SU-DHL-6 (cell line): ENCODE measurements around the gene ELOB.

Source experiments
- H2AFZ ChIP-seq: fragments of 200-600 bp; sonication (generic); 2 replicates; pipeline ENCODE4 v1.6.1; 2014; ENCODE audit warnings: low read depth, mild to moderate bottlenecking, moderate library complexity, mixed read lengths, antibody characterized with exemption, low read length; ENCODE audit not compliant: severe bottlenecking
- H3F3A ChIP-seq: fragments of 200-600 bp; shearing (Covaris generic); 2 replicates; pipeline ENCODE4 v1.6.0; 2016; ENCODE audit warnings: antibody characterized with exemption, mild to moderate bottlenecking; ENCODE audit not compliant: insufficient read depth
- H3K27ac ChIP-seq: fragments of 200-600 bp; sonication (generic); 2 replicates; pipeline ENCODE4 v1.5.1; 2016; ENCODE audit warnings: low read depth, mild to moderate bottlenecking, low read length, moderate library complexity, mixed read lengths
- H3K27me3 ChIP-seq: fragments of 200-600 bp; sonication (generic), shearing (Covaris generic); 2 replicates; pipeline ENCODE4 v1.6.0; 2014; ENCODE audit warnings: mild to moderate bottlenecking, low read length
- H3K36me3 ChIP-seq: fragments of 200-600 bp; sonication (generic); 2 replicates; pipeline ENCODE4 v1.6.1; 2014; ENCODE audit warnings: mild to moderate bottlenecking, low read length, mixed read lengths
- H3K4me2 ChIP-seq: fragments of 300-600, 200-600 bp; shearing (Covaris generic), sonication (generic); 2 replicates; pipeline ENCODE4 v1.6.0; 2014; ENCODE audit warnings: low read length, low read depth, mild to moderate bottlenecking; ENCODE audit not compliant: poor library complexity, severe bottlenecking
- H3K4me3 ChIP-seq: fragments of 200-600 bp; sonication (generic); 2 replicates; pipeline ENCODE4 v1.5.1; 2014; ENCODE audit warnings: antibody characterized with exemption, low read length, mild to moderate bottlenecking, mixed read lengths; ENCODE audit not compliant: insufficient read depth, poor library complexity, severe bottlenecking
- H3K79me2 ChIP-seq: fragments of 200-600 bp; sonication (generic); 2 replicates; pipeline ENCODE4 v1.6.1; 2014; ENCODE audit warnings: mild to moderate bottlenecking, low read length, moderate library complexity; ENCODE audit not compliant: insufficient read depth
- H3K9ac ChIP-seq: fragments of 200-600 bp; sonication (generic); 2 replicates; pipeline ENCODE4 v1.7.0; 2014; ENCODE audit warnings: mild to moderate bottlenecking, low read length
- H3K9me2 ChIP-seq: fragments of 200-600 bp; sonication (generic); replicated peaks from 2 replicates; pipeline ENCODE4 v1.6.1; 2014; ENCODE audit warnings: low read length; ENCODE audit not compliant: insufficient read depth
- H3K9me3 ChIP-seq: fragments of 200-600 bp; sonication (generic); 2 replicates; pipeline ENCODE4 v1.6.1; 2014; ENCODE audit warnings: low read length, mixed read lengths; ENCODE audit not compliant: insufficient read depth
- H4K20me1 ChIP-seq: fragments of 200-600 bp; sonication (generic); 2 replicates; pipeline ENCODE4 v1.6.1; 2014; ENCODE audit warnings: low read depth, mild to moderate bottlenecking, antibody characterized with exemption, low read length, moderate library complexity, mixed read lengths
- CTCF ChIP-seq: fragments of 200-600 bp; sonication (generic); IDR thresholded peaks from one replicate; pipeline ENCODE4 v1.5.1; 2017; ENCODE audit warnings: antibody characterized with exemption, mild to moderate bottlenecking, low read length, moderate library complexity; ENCODE audit not compliant: insufficient read depth, poor library complexity, severe bottlenecking
- EZH2phosphoT487 ChIP-seq: fragments of 200-600 bp; sonication (generic), shearing (Covaris generic); conservative IDR thresholded peaks from 2 replicates; pipeline ENCODE4 v1.6.1; 2018; ENCODE audit warnings: mild to moderate bottlenecking, antibody characterized with exemption, low read length, moderate library complexity, mixed read lengths

The ELOB gene

GRCh38 chr16:2737895-2738418, 39.1 kb downstream of the ELOB start:
- no peaks in the 10 kb centered on the region for H3F3A ChIP-seq
- H4K20me1 ChIP-seq = no peaks in the 10 kb centered on the region
- TF ChIP-seq CTCF = no peak
- TF ChIP-seq EZH2phosphoT487 = no peak
- no peaks in the 10 kb centered on the region for H3K36me3 ChIP-seq
- no peak overlapping the region for H3K27ac ChIP-seq
- no peak overlapping the region for H2AFZ ChIP-seq
- H3K9ac ChIP-seq = no peak overlapping the region
- no peaks in the 10 kb centered on the region for H3K9me3 ChIP-seq
- H3K27me3 ChIP-seq = no peaks in the 10 kb centered on the region
- H3K79me2 ChIP-seq = no peaks in the 10 kb centered on the region
- H3K4me2 ChIP-seq = no peak overlapping the region
- H3K9me2 ChIP-seq = no peaks in the 10 kb centered on the region
- H3K4me3 ChIP-seq = no peak overlapping the region

- Histone ChIP-seq H3K4me2 (no peak overlapping the region), H3K9ac (no peak overlapping the region), H4K20me1 (no peaks in the 10 kb centered on the region), H3K4me3 (no peak overlapping the region), H3K27ac (no peak overlapping the region), H3F3A (no peaks in the 10 kb centered on the region), H3K27me3 (no peaks in the 10 kb centered on the region), H3K9me2 (no peaks in the 10 kb centered on the region), H2AFZ (no peak overlapping the region), H3K36me3 (no peaks in the 10 kb centered on the region), H3K9me3 (no peaks in the 10 kb centered on the region), H3K79me2 (no peaks in the 10 kb centered on the region)
- TF ChIP-seq CTCF (no peak), EZH2phosphoT487 (no peak)
These were observed 39.9 kb downstream of the ELOB start for GRCh38 chr16:2737238-2737605.

- H3F3A ChIP-seq = no peaks in the 10 kb centered on the region
These were observed 40.4 kb downstream of the ELOB start for GRCh38 chr16:2736476-2737237.

More at GRCh38 chr16:2736476-2737237, 40.4 kb downstream of the ELOB start:
- Histone ChIP-seq H3K79me2 (no peaks in the 10 kb centered on the region), H3K4me3 (no peak overlapping the region), H3K4me2 (no peak overlapping the region), H3K27me3 (no peaks in the 10 kb centered on the region), H3K36me3 (no peaks in the 10 kb centered on the region), H2AFZ (no peak overlapping the region), H3K9ac (no peak overlapping the region), H3K27ac (no peak overlapping the region), H3K9me2 (no peaks in the 10 kb centered on the region), H3K9me3 (no peaks in the 10 kb centered on the region), H4K20me1 (no peaks in the 10 kb centered on the region)
- TF ChIP-seq CTCF (no peak), EZH2phosphoT487 (no peak)
